Fibroblast of mammary gland (primary cell): Measurements from ENCODE around the gene CDH13.
A peak's percentile ranks its signal among the peaks of the same experiment; 100 is the strongest.

Experiments used
- DNase-seq: peaks from one replicate; pipeline ENCODE4 v3.0.0-alpha.2; 2010; ENCODE audit warnings: low read depth
- H3K4me3 ChIP-seq: 2 replicates; pipeline ENCODE4 v1.5.1; 2011; ENCODE audit warnings: low read depth, mild to moderate bottlenecking, low read length, moderate library complexity; ENCODE audit not compliant: control insufficient read depth
- TF ChIP-seq, protein P1 (sequence below): conservative IDR thresholded peaks from 2 replicates; pipeline ENCODE4 v1.5.1; 2011; ENCODE audit warnings: low read depth, low read length, inconsistent platforms; ENCODE audit not compliant: control insufficient read depth, insufficient read depth

Gene CDH13

DNA sequence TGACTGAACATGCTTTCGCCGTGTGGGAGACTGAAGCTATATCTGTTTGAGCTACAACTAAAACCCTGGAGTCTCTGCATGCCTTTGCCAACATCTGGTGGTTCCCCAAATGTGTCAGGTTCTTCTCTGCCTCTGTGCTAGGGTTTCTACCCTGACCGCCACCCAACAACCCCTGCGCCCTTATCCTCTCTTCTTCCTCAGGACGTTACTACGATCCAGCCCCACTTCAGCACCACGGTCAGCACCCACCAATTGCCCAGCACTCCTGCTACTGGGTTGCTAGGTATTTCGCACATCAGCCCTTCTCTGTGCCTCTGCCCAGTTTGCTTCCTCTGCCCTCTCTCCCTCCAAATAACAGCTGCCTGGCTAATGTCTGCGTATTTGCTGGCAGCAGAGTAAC is 1074.7 kb downstream of the CDH13 start:
- H3K4me3 ChIP-seq, result no peak overlapping the region
- TF ChIP-seq, protein P1, sequence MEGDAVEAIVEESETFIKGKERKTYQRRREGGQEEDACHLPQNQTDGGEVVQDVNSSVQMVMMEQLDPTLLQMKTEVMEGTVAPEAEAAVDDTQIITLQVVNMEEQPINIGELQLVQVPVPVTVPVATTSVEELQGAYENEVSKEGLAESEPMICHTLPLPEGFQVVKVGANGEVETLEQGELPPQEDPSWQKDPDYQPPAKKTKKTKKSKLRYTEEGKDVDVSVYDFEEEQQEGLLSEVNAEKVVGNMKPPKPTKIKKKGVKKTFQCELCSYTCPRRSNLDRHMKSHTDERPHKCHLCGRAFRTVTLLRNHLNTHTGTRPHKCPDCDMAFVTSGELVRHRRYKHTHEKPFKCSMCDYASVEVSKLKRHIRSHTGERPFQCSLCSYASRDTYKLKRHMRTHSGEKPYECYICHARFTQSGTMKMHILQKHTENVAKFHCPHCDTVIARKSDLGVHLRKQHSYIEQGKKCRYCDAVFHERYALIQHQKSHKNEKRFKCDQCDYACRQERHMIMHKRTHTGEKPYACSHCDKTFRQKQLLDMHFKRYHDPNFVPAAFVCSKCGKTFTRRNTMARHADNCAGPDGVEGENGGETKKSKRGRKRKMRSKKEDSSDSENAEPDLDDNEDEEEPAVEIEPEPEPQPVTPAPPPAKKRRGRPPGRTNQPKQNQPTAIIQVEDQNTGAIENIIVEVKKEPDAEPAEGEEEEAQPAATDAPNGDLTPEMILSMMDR, result no peak
- peak; percentile 8 for DNase-seq

DNA sequence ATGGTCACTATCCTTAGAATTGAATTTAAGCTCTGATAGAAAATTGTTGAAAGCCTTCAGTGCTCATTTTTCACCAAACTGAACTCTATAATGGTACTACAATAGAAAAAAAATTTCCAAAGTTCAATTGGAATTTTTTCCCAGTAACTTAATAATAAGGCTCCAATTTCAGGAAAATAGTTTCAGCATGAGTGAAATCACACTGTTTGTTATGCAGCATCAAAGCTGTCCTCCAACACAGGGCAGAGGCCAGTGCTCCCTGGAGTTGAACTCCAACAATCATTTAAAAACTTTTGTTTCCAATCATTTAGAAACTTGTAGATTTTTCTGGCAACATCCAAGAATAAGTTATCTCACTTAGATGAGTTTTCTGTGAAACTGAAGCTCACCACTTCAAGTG is 1077.9 kb downstream of the CDH13 start:
- no peak overlapping the region for H3K4me3 ChIP-seq
- TF ChIP-seq, protein P1, result no peak
- no peak for DNase-seq

DNA sequence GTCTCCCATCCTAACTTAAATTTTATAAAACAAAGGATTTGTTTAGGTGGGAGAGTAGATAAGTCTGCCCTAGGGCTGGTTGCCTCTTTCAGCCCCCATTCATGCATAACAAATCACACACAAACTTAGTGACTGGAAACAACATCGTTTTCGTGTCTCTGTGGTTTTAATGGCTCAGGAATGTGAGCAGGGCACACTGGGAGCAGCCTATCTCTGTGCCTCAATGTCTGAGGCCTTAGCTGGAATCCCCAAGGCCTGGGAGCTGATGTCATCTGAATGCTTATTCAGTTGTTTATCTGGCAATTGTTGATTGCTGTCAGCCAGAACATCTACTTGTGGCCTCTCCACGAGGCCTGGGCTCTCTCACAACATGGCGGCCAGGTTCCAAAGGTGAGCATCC is 1079.1 kb downstream of the CDH13 start:
- no peak for DNase-seq
- H3K4me3 ChIP-seq, result no peak overlapping the region
- TF ChIP-seq, protein P1, result no peak

DNA sequence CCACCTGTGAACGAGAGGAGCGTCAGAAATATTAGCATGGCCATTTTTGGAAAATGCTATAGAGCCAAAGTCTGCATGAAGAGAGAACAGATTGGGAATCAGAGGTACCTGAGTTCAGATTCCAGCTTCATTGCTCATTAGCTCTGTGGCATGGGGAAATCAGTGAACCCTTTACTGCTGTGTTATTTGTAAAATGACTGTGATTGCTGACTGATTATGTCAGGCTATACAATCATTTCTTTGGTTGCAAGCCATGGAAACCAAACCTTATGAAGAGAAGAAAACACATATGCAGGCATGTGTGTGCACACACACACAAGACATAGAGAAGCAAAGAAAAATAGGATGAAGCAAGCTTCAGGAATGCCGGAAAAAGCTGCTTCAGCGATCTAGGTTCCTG is 1079.6 kb downstream of the CDH13 start:
- no peak for DNase-seq
- TF ChIP-seq, protein P1, result no peak
- H3K4me3 ChIP-seq, result no peak overlapping the region

DNA sequence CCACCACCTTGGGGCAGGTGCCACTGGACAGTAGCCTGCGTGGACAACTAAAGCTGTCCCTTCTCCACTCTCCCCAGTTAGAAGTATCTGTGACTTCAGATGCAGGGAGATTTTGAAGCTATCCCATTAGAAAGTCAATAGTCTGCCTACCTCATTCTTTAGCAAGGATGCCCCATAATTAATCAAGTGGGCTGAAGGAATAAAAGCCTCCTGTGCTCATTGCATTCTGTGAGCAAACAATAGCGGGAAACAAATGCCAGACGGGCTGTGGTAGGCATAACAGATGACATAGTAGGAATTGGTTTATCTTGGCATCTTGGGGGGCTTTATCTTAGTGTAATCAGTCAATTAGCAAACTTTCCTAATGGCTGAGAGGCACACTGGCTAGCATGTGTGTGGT is 1084.3 kb downstream of the CDH13 start:
- TF ChIP-seq, protein P1, result no peak
- no peak overlapping the region for H3K4me3 ChIP-seq
- DNase-seq, result no peak

DNA sequence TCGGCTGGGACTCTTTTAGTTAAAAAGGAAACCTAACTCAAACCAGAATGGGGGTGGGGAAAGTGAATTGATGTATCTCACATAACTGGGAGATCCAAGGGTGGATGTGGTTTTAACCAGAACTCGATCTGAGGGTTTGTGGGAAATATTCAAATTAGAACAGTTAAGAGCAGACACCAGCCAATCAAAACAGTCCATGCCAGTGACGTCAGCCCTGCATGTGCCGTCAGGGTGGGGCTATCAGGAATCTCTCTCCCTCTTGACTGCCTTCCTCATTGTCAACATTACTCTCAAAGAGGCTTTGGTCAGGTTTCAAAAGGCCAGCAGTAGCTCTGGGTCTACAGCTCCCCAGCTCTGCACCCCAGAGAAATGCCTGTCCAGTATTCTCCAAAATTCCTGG is 1086.8 kb downstream of the CDH13 start:
- TF ChIP-seq, protein P1, result no peak
- H3K4me3 ChIP-seq, result no peak overlapping the region
- no peak for DNase-seq

DNA sequence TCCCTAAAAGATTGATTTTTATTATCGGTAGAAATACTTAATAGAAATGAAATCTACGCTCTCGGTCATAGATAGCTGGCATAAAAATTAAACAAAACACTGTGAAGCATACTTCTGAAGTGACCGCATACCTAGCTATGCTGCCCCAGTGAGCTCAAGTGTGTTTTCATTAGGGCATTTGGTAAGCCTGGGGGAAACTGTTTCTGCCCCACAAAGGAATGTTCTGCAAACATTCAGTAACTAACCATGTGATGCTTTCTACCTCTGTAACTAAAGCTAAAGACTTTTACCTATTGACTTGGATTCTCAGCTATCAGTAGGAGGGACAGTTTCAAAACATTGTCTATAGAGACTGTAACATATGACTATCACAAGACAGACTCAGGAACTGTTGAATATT is 1087.5 kb downstream of the CDH13 start:
- H3K4me3 ChIP-seq, result no peak overlapping the region
- TF ChIP-seq, protein P1, result no peak
- no peak for DNase-seq
